Naive B cell (primary cell): ENCODE measurements around the gene ATXN7. TPM values are rescaled to one million over a fixed set of nuclear protein-coding genes. Genes with fewer than 3 reads are reported as not detected.
A peak's percentile ranks its signal among the peaks of the same experiment; 100 is the strongest.

Experiments
- ATAC-seq, 2 donors: fragments of 150-1000 bp; cut with Tn5 transposase; 2 replicates each; pipeline ENCODE4 v1.10.0; 2021; ENCODE audit warnings: low read depth in 2 of 2, mild to moderate bottlenecking in 2 of 2, moderate library complexity in 2 of 2
- DNase-seq: peaks from one replicate; pipeline ENCODE4 v3.0.0; 2022
- H3K27ac Mint-ChIP-seq, 6 donors: one replicate each; pipeline ENCODE4 v1.8.0; 2020 to 2022; ENCODE audit warnings: mild to moderate bottlenecking in 6 of 6, mixed read lengths in 6 of 6, moderate library complexity in 5 of 6, inconsistent platforms in 2 of 6
- H3K27me3 Mint-ChIP-seq, 3 donors: one replicate each; pipeline ENCODE4 v1.8.0; 2021 to 2022; ENCODE audit warnings: mixed read lengths in 3 of 3, mild to moderate bottlenecking in 1 of 3
- H3K36me3 Mint-ChIP-seq, 2 donors: one replicate each; pipeline ENCODE4 v1.8.0; 2020 to 2022; ENCODE audit warnings: mixed read lengths in 2 of 2, inconsistent platforms in 1 of 2, mild to moderate bottlenecking in 1 of 2
- H3K4me1 Mint-ChIP-seq, 3 donors: one replicate each; pipeline ENCODE4 v1.8.0; 2020 to 2022; ENCODE audit warnings: mixed read lengths in 3 of 3, inconsistent platforms in 1 of 3, mild to moderate bottlenecking in 1 of 3, moderate library complexity in 1 of 3
- H3K4me3 Mint-ChIP-seq, 8 donors: one replicate each; pipeline ENCODE4 v1.8.0; 2020 to 2022; ENCODE audit warnings: mild to moderate bottlenecking in 8 of 8, mixed read lengths in 8 of 8, moderate library complexity in 8 of 8, inconsistent platforms in 2 of 8
- H3K9me3 Mint-ChIP-seq, 7 donors: one replicate each; pipeline ENCODE4 v1.8.0; 2020 to 2022; ENCODE audit warnings: mixed read lengths in 7 of 7, mild to moderate bottlenecking in 5 of 7, inconsistent platforms in 2 of 7, moderate library complexity in 1 of 7
- polyA plus RNA-seq, 6 donors: library from polyadenylated mRNA; unstranded; fragments of 300-500 nt; fragmentation: Illumina TruSeq; gene quantifications; one replicate each; pipeline ENCODE4 v1.2.3, GENCODE V29; 2021; ENCODE audit warnings: low read depth in 6 of 6

Gene ATXN7
- polyA plus RNA-seq, 6 donors from 2014 or later, result 2.5 to 7.2 (median 4.9) TPM

DNA sequence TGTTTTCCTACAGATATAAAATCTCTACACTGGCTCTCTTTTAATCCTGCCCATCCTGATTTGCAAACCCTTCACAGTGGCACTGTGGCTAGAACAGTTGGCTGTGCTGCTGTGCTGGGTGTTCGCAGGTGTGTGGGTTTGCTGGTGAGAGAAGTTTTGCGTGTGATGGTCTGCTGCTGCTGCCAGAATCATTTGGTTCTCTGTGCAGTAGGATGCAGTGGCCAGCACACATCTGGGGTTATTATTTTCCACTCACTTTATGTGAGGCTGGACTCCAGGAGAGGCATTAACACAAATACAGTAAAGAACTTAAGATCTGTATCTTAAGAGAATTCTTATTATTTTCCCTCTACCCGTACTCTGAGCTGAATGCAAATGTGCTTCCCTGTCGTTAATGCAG, 175.7 kb downstream of the ATXN7 start:
- Mint-ChIP-seq H3K4me3 (no peak overlapping the region), H3K36me3 (no peaks in the 10 kb centered on the region), H3K9me3 (peaks cover 0 to 4% (median 1%) of the 10 kb centered on the region in 7 donors), H3K4me1 (peaks cover 28 to 31% (median 30%) of the 10 kb centered on the region in 3 donors), H3K27ac (peak overlapping the region in 2 of 6 donors; percentile 50 to 70), H3K27me3 (peaks cover 0 to 10% (median 1%) of the 10 kb centered on the region in 3 donors)
- no peak for ATAC-seq
- DNase-seq, result no peak

DNA sequence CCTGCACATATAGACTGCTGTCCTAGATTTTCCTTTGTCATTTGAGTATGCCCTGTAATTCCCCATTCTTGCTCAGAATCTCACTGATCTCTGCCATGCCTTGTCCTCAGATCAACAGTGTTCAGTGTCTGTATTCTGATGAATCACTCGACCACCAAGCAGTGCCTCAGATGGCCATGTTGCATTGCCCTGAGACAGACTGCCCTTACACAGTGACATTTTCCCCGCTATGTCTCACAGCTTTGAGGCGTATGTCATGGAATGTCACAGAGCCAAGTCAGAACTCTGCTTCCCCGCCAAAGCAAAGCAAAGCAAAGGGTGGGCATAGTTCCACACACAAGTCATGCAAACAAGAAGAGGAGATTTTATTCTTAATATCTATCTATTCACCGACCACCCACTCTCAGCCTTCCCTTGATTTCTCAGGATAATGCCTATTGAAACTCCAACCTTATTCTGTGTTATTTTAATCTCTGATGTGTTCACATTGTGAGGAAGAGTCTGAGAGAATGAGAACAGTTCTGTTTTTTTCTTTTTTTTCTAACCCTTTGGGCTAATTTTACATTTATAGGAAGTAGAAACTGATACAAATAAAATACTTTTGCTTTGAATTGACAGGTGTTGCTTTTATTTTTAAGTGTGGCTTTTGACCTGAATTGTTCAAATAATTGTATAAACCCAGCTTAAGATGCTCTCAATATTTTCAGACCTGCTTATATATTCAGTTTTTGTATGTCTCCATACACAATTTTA, 176.5 kb downstream of the ATXN7 start:
- Mint-ChIP-seq H3K27me3 (peaks cover 2 to 7% (median 5%) of the 10 kb centered on the region in 3 donors), H3K4me1 (peaks cover 28 to 31% (median 30%) of the 10 kb centered on the region in 3 donors), H3K27ac (peak overlapping the region; percentile 4 to 88 (median 80)), H3K9me3 (peaks cover 0 to 4% (median 0%) of the 10 kb centered on the region in 7 donors), H3K36me3 (no peaks in the 10 kb centered on the region), H3K4me3 (peak overlapping the region in 7 of 8 donors; percentile 23 to 71 (median 48))
- ATAC-seq (peak; percentile 45 to 79), DNase-seq (peak; percentile 9)

DNA sequence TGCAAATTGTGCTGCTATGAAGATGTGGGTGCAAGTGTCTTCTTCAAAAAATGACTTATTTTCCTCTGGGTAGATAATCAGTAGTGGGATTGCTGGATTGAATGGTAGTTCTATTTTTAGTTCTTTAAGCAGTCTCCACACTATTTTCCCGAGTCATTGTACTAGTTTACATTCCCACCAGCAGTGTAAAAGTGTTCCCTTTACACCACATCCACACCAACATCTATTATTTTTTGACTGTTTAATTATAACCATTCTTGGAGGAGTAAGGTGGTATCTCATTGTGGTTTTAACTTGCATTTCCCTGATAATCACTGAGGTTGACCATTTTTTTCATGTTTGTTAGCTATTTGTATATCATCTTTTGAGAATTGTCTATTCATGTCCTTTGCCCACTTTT, 179.3 kb downstream of the ATXN7 start:
- Mint-ChIP-seq H3K27me3 (peaks cover 9 to 22% (median 21%) of the 10 kb centered on the region in 3 donors), H3K9me3 (peaks cover 0 to 4% (median 0%) of the 10 kb centered on the region in 7 donors), H3K4me1 (peaks cover 27 to 31% (median 30%) of the 10 kb centered on the region in 3 donors), H3K36me3 (no peaks in the 10 kb centered on the region), H3K4me3 (no peak overlapping the region), H3K27ac (no peak overlapping the region)
- ATAC-seq (no peak), DNase-seq (no peak)

DNA sequence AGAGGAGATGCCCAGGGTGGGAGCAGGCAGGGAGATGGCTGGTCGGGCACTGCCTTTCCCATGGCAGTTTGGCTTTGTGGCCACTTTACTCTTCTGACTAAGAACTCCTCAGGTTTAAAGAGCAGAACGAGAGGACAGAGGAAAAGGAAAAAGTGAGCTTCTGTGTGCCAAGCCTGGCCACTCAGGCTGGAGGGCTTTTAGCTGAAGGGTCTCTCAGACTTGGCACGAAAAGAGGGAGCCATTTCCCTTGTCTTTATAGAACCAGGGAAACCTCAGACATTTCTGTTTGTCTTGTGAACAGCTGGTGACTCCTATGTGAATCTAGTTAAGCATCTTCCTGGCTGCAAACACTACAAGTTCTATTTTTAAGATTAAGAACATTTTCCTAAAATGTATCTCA, 182.9 kb downstream of the ATXN7 start:
- Mint-ChIP-seq H3K27ac (no peak overlapping the region), H3K4me3 (no peak overlapping the region), H3K27me3 (peaks cover 22 to 42% (median 37%) of the 10 kb centered on the region in 3 donors), H3K9me3 (no peaks in the 10 kb centered on the region), H3K4me1 (peaks cover 0 to 5% (median 4%) of the 10 kb centered on the region in 3 donors), H3K36me3 (no peaks in the 10 kb centered on the region)
- ATAC-seq (no peak), DNase-seq (no peak)

DNA sequence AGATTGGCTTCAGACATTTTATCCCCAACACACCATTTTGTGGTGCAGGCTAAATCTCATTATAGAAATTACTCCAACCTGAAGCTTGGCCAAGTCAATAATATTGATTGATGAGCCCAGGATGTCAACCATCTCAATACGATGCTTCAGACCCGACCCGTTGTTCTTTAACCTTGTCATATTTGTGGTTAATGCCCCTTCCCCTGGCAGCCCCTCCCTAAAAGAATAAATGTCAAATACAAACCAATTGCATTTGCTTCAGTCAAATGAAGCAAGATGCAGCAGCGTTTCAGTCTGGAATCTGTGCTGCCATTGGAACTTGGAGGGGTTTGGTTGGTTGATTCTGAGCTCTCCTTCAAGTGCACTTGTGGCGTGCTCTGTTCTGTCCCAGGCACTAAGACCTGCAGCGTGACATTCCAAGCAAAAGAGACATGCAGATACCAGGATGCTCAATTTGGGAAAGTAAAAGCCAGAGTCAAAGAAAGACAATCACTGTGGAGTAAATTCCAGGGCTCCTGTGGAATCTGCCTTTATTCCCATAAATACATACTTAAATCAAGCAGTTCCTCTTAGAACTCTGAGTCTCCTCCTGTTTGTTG, 183.4 kb downstream of the ATXN7 start:
- DNase-seq (no peak), ATAC-seq (no peak)
- H3K27ac Mint-ChIP-seq, result no peak overlapping the region
- peaks cover 22 to 42% (median 37%) of the 10 kb centered on the region in 3 donors for H3K27me3 Mint-ChIP-seq
- no peaks in the 10 kb centered on the region for H3K9me3 Mint-ChIP-seq
- H3K36me3 Mint-ChIP-seq, result no peaks in the 10 kb centered on the region
- H3K4me1 Mint-ChIP-seq, result peaks cover 0 to 5% (median 4%) of the 10 kb centered on the region in 3 donors
- no peak overlapping the region for H3K4me3 Mint-ChIP-seq

DNA sequence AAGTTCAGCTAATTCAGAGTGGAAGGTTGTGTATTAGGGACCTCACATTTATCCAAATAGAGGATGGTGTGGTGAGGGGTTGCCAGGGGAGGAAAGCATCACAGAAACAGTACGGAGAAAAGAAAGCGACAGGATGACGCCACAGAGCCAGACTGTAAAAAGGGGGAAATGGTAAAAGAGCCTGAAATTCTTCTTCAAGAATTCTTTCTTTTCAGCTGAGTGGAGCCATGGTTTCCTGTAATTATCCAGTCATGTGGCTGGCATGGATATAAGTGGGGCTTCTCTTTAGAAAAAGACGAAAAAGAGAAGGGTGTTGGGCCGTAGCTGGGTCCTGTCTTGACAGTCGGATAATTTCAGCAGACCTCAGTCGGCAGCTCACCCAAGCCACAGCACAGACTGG, 184.1 kb downstream of the ATXN7 start:
- peaks cover 0 to 5% (median 4%) of the 10 kb centered on the region in 3 donors for H3K4me1 Mint-ChIP-seq

DNA sequence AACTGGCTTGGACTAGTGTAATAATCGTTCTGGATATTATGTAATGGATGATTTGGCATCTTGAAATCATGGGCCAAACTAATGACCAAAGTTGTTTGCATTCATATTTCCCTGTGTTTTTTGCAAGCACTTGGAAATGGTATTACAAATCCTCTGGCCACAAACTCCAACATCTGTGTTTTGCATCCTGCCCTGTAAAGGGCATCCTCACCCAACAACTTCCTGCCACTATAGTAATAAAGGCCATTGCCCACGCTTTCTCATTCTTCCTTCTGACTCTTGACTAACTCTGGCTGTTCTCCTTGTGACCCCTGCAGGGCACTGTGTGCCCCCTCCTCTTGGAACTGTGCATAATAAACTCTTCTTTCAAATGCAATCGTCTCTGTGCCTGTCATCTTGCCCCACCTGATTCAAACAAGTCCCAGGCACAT, 185.0 kb downstream of the ATXN7 start:
- peaks cover 0 to 5% (median 4%) of the 10 kb centered on the region in 3 donors for H3K4me1 Mint-ChIP-seq
- peaks cover 22 to 42% (median 37%) of the 10 kb centered on the region in 3 donors for H3K27me3 Mint-ChIP-seq
- no peaks in the 10 kb centered on the region for H3K9me3 Mint-ChIP-seq
- no peak overlapping the region for H3K27ac Mint-ChIP-seq
- H3K36me3 Mint-ChIP-seq, result no peaks in the 10 kb centered on the region
- no peak overlapping the region for H3K4me3 Mint-ChIP-seq
- no peak for DNase-seq
- no peak for ATAC-seq

More for the DNA sequence above, 184.1 kb downstream of the ATXN7 start:
- H3K9me3 Mint-ChIP-seq, result no peaks in the 10 kb centered on the region
- H3K4me3 Mint-ChIP-seq, result no peak overlapping the region
- no peaks in the 10 kb centered on the region for H3K36me3 Mint-ChIP-seq
- DNase-seq (no peak), ATAC-seq (no peak)
- peak overlapping the region in 1 of 6 donors; percentile 62 for H3K27ac Mint-ChIP-seq
- peaks cover 22 to 42% (median 37%) of the 10 kb centered on the region in 3 donors for H3K27me3 Mint-ChIP-seq

DNA sequence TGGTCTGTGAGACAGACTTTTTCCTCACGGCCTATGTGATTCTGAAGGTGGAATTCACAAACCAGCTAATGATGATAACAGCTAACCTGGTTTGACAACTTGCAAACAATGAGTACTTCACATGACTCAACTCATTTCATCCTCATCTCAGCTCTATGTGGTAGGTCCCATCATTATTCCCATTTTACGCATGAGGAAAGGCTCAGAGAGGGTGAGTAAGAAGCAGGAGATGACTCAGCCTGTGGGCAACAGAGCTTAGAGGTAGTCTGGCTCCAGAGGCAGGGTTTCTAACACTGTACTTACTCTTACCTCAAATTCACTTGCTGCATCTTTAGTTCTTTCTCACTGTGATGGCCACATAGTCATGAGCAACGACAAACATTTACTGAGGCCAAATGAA, 185.5 kb downstream of the ATXN7 start:
- Mint-ChIP-seq H3K4me3 (no peak overlapping the region), H3K4me1 (peaks cover 0 to 5% (median 4%) of the 10 kb centered on the region in 3 donors), H3K27ac (no peak overlapping the region), H3K9me3 (no peaks in the 10 kb centered on the region), H3K27me3 (peaks cover 22 to 39% (median 38%) of the 10 kb centered on the region in 3 donors), H3K36me3 (no peaks in the 10 kb centered on the region)
- no peak for ATAC-seq
- no peak for DNase-seq

DNA sequence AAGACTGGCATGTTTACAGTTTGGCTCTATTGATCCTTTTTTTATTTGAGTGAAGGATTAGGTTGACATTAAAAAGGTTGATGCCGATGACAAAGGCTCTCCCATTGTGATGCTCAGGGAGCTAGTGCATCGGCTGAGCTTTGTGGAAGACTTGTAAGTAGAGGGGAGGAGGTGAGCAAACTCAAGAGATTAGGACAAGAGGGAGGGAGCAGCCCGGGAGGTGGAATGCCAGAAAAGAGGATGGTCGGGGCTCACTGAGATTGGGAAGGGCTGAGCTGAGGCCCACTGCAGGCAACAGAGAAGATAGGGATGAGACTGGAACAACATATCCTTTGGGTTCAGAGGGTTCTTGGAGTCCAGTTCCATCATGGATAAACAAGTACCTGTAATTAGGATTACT, 186.2 kb downstream of the ATXN7 start:
- Mint-ChIP-seq H3K27ac (peak overlapping the region in 2 of 6 donors; percentile 26 to 66), H3K9me3 (no peaks in the 10 kb centered on the region), H3K4me1 (peaks cover 0 to 5% (median 4%) of the 10 kb centered on the region in 3 donors), H3K27me3 (peaks cover 23 to 45% (median 42%) of the 10 kb centered on the region in 3 donors), H3K36me3 (no peaks in the 10 kb centered on the region), H3K4me3 (no peak overlapping the region)
- DNase-seq (no peak), ATAC-seq (no peak)

Other genes with a start within 250 kb of the ATXN7 start
- gene SNTN, start 211.2 kb upstream of the ATXN7 start, polyA plus RNA-seq, result not detected
- not detected for gene C3orf49, start 44.6 kb upstream of the ATXN7 start, polyA plus RNA-seq
- 100 to 1,000 TPM in 1 of 6 donors, 10 to 100 TPM in 5; 62.0 to 113 (median 75.0) TPM for gene THOC7, start 62 bp upstream of the ATXN7 start, polyA plus RNA-seq
- not detected for gene SCAANT1, start 48.5 kb downstream of the ATXN7 start, polyA plus RNA-seq
- 100 to 1,000 TPM in 5 of 6 donors, 10 to 100 TPM in 1; 93.0 to 150 (median 123) TPM for gene PSMD6, start 159.6 kb downstream of the ATXN7 start, polyA plus RNA-seq